ENCODE data around the gene EHBP1.

- no peak for TF ChIP-seq CTCF (IDR thresholded peaks at IDR 0.05)
- no peak for TF ChIP-seq POLR2AphosphoS5 (IDR thresholded peaks at IDR 0.05)
- TF ChIP-seq EP300 (IDR thresholded peaks at IDR 0.05), result no peak
These were observed 84.4 kb downstream of the EHBP1 start for GRCh38 chr2:62789918-62790317.

Data from stomach (tissue), 4 donors.